ENCODE results near the gene C3orf85. TPM values are rescaled to one million over a fixed set of nuclear protein-coding genes. Genes with fewer than 3 reads are reported as not detected.
"Not testable (repeated sequence)": the region's sequence is repeated elsewhere in the genome, so short reads cannot be mapped to it uniquely, and the experiment has no call there.

The C3orf85 gene
- total RNA-seq, 4 donors from 2014 or later = not detected

DNA sequence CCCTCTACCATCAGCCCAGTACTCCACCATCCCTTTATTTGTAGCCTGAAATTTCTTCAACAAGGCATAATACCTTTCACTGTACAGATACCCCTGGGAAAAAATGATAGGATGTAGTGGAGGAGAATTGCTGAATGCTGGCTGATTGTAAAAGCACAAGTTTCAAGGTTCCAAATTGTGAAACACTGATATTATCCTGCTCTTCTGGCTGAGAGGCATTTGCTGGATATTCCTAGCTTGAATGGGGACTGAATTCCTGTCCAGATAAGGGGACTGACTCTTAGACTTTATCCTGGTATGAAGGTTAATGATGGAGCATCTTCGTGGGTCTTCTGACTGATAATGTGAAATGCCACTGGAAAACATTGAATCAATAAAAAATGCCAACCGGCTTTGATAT is 9.0 kb upstream of the C3orf85 start:
- no peak for DNase-seq
- H3K27ac ChIP-seq = no peak overlapping the region
- no peaks in the 10 kb centered on the region for H3K27me3 ChIP-seq
- WGBS, 2 donors = 95 to 98% methylated on average over 2 of the region's 2 CpGs
- TF ChIP-seq, protein P1, sequence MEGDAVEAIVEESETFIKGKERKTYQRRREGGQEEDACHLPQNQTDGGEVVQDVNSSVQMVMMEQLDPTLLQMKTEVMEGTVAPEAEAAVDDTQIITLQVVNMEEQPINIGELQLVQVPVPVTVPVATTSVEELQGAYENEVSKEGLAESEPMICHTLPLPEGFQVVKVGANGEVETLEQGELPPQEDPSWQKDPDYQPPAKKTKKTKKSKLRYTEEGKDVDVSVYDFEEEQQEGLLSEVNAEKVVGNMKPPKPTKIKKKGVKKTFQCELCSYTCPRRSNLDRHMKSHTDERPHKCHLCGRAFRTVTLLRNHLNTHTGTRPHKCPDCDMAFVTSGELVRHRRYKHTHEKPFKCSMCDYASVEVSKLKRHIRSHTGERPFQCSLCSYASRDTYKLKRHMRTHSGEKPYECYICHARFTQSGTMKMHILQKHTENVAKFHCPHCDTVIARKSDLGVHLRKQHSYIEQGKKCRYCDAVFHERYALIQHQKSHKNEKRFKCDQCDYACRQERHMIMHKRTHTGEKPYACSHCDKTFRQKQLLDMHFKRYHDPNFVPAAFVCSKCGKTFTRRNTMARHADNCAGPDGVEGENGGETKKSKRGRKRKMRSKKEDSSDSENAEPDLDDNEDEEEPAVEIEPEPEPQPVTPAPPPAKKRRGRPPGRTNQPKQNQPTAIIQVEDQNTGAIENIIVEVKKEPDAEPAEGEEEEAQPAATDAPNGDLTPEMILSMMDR (IDR thresholded peaks at IDR 0.05) = no peak
- TF ChIP-seq POLR2A (IDR thresholded peaks at IDR 0.05) = no peak
- no peaks in the 10 kb centered on the region for H3K36me3 ChIP-seq
- H3K4me1 ChIP-seq = no peaks in the 10 kb centered on the region
- H3K4me3 ChIP-seq (replicated peaks in 1 of 3) = no peak overlapping the region
- intact Hi-C loops (cut with DNase I) = no loop called here
- H3K9me3 ChIP-seq = no peaks in the 10 kb centered on the region

- no peaks in the 10 kb centered on the region for H3K4me1 ChIP-seq
- H3K36me3 ChIP-seq = no peaks in the 10 kb centered on the region
- no peak for DNase-seq
- H3K9me3 ChIP-seq = no peaks in the 10 kb centered on the region
- no peak for TF ChIP-seq POLR2A (IDR thresholded peaks at IDR 0.05)
- TF ChIP-seq, protein P1 (IDR thresholded peaks at IDR 0.05) = no peak
- H3K27ac ChIP-seq = no peak overlapping the region
- intact Hi-C loops (cut with DNase I) = no loop called here
- no peaks in the 10 kb centered on the region for H3K27me3 ChIP-seq
- WGBS, 2 donors = 49 to 56% methylated on average over 4 of the region's 4 CpGs
- H3K4me3 ChIP-seq (replicated peaks in 1 of 3) = no peak overlapping the region
Measured at GRCh38 chr3:109131276-109131675, 5.2 kb upstream of the C3orf85 start.

DNA sequence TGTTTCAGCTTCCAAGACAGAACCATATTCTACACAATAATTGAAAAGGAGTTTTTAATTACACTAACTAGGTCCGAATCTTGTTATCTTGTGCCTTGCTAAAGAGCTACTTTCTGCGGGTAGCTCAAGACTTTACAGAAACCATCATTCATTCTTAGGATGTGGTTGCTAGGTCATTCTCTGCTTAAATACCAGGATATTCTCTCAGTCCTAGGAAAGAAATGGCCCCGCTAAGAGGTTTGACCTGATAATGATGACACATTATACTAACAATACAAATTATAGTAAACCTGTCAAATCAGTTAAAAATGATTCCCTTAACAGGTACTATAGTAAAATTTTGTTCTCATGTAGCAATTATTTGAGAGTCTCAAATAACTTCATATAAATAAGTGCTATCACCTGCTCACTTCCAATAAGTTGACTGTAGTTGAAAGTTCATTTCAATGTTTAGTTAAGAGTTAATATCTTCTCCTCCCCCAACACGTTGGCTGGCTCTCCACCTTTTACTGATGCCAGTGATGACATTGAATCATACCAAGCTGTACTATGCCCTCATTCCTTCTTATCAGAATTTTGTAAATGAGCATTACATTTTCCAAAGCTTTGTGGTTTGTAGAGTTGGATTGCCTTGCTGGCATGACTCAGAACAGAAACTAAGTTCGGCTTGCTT is 3.6 kb upstream of the C3orf85 start:
- no peak for TF ChIP-seq POLR2A (IDR thresholded peaks at IDR 0.05)
- TF ChIP-seq, protein P1 (IDR thresholded peaks at IDR 0.05) = no peak
- intact Hi-C loops (cut with DNase I) = no loop called here
- 89% methylated on average over 5 of the region's 5 CpGs for WGBS, 2 donors
- Histone ChIP-seq H3K4me3 (replicated peaks in 1 of 3) (no peak overlapping the region), H3K4me1 (no peaks in the 10 kb centered on the region), H3K27me3 (no peaks in the 10 kb centered on the region), H3K9me3 (no peaks in the 10 kb centered on the region), H3K27ac (no peak overlapping the region), H3K36me3 (no peaks in the 10 kb centered on the region)
- no peak for DNase-seq

DNA sequence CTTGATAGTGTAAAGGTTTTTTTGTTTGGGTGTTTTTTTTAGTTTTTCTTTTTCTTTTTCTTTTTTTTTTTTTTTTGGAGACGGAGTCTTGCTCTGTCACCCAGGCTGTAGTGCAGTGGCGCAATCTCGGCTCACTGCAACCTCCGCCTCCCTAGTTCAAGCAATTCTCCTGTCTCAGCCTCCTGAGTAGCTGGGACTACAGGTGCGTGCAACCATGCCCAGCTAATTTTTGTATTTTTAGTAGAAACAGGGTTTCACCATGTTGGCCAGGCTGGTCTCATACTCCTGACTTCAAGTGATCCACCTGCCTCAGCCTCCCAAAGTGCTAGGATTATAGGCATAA is 3.1 kb upstream of the C3orf85 start:
- DNase-seq; H3K4me3 ChIP-seq (replicated peaks in 1 of 3); intact Hi-C loops (cut with DNase I); H3K4me1 ChIP-seq; H3K9me3 ChIP-seq; H3K27me3 ChIP-seq; H3K36me3 ChIP-seq; H3K27ac ChIP-seq: not testable (repeated sequence)
- 96 to 99% methylated on average over 5 of the region's 5 CpGs for WGBS, 2 donors

- H3K27me3 ChIP-seq = no peaks in the 10 kb centered on the region
- no peak for DNase-seq
- H3K36me3 ChIP-seq = no peaks in the 10 kb centered on the region
- no peak overlapping the region for H3K4me3 ChIP-seq (replicated peaks in 1 of 3)
- no peak overlapping the region for H3K27ac ChIP-seq
- TF ChIP-seq, protein P1 (IDR thresholded peaks at IDR 0.05) = no peak
- TF ChIP-seq POLR2A (IDR thresholded peaks at IDR 0.05) = no peak
- H3K9me3 ChIP-seq = no peaks in the 10 kb centered on the region
- 33 to 48% methylated on average over 2 of the region's 2 CpGs for WGBS, 2 donors
- intact Hi-C loops (cut with DNase I) = no loop called here
- no peaks in the 10 kb centered on the region for H3K4me1 ChIP-seq
Measured at GRCh38 chr3:109137761-109138160, 1.2 kb downstream of the C3orf85 start.

GRCh38 chr3:109140318-109140717 is 3.8 kb downstream of the C3orf85 start:
- intact Hi-C loops (cut with DNase I) = no loop called here
- WGBS, 2 donors = 78 to 92% methylated on average over 4 of the region's 4 CpGs
- no peak overlapping the region for H3K4me3 ChIP-seq (replicated peaks in 1 of 3)
- no peaks in the 10 kb centered on the region for H3K9me3 ChIP-seq
- no peak for DNase-seq
- TF ChIP-seq POLR2A (IDR thresholded peaks at IDR 0.05) = no peak
- TF ChIP-seq, protein P1 (IDR thresholded peaks at IDR 0.05) = no peak
- no peaks in the 10 kb centered on the region for H3K27me3 ChIP-seq
- no peaks in the 10 kb centered on the region for H3K36me3 ChIP-seq
- no peak overlapping the region for H3K27ac ChIP-seq
- no peaks in the 10 kb centered on the region for H3K4me1 ChIP-seq
